ENCODE results near the gene SPATA2.
A peak's percentile ranks its signal among the peaks of the same experiment; 100 is the strongest.
"Not testable (repeated sequence)": the region's sequence is repeated elsewhere in the genome, so short reads cannot be mapped to it uniquely, and the experiment has no call there.

The SPATA2 gene

GRCh38 chr20:49882171-49882970 lies 33.0 kb downstream of the SPATA2 start:
- no peak for DNase-seq

- DNase-seq = no peak
These were observed 34.4 kb downstream of the SPATA2 start for GRCh38 chr20:49880724-49881445.

- no peak for DNase-seq
These were observed 35.2 kb downstream of the SPATA2 start for GRCh38 chr20:49880177-49880576.

- DNase-seq = no peak
These were observed 36.4 kb downstream of the SPATA2 start for GRCh38 chr20:49878977-49879376.

- DNase-seq = no peak
These were observed 37.9 kb downstream of the SPATA2 start for GRCh38 chr20:49877386-49877921.

GRCh38 chr20:49874696-49875095 lies 40.6 kb downstream of the SPATA2 start:
- no peak for DNase-seq

GRCh38 chr20:49872056-49872455 lies 43.3 kb downstream of the SPATA2 start:
- DNase-seq = no peak

- no peak for DNase-seq
These were observed 43.9 kb downstream of the SPATA2 start for GRCh38 chr20:49871391-49871948.

GRCh38 chr20:49870261-49870660 lies 45.1 kb downstream of the SPATA2 start:
- DNase-seq = no peak

- DNase-seq = no peak
These were observed 46.4 kb downstream of the SPATA2 start for GRCh38 chr20:49868964-49869363.

GRCh38 chr20:49868538-49868937 lies 46.8 kb downstream of the SPATA2 start:
- peak; percentile 32 for DNase-seq

- DNase-seq = no peak
These were observed 47.7 kb downstream of the SPATA2 start for GRCh38 chr20:49867453-49868215.

GRCh38 chr20:49866051-49866450 lies 49.3 kb downstream of the SPATA2 start:
- DNase-seq = no peak

GRCh38 chr20:49865559-49865958 lies 49.8 kb downstream of the SPATA2 start:
- no peak for DNase-seq

- DNase-seq = no peak
These were observed 51.7 kb downstream of the SPATA2 start for GRCh38 chr20:49863666-49864065.

GRCh38 chr20:49862607-49863200 lies 52.6 kb downstream of the SPATA2 start:
- no peak for DNase-seq

- not testable (repeated sequence) for DNase-seq
These were observed 54.1 kb downstream of the SPATA2 start for GRCh38 chr20:49861232-49861631.

- DNase-seq = no peak
These were observed 55.5 kb downstream of the SPATA2 start for GRCh38 chr20:49859807-49860206.

GRCh38 chr20:49859011-49859410 lies 56.3 kb downstream of the SPATA2 start:
- no peak for DNase-seq

- DNase-seq = no peak
These were observed 57.2 kb downstream of the SPATA2 start for GRCh38 chr20:49858076-49858585.

GRCh38 chr20:49856904-49857303 lies 58.4 kb downstream of the SPATA2 start:
- no peak for DNase-seq

GRCh38 chr20:49854190-49854875 lies 61.0 kb downstream of the SPATA2 start:
- DNase-seq = no peak

Measured in NCI-H2029 (cell line).